Effector CD4-positive, alpha-beta T cell (primary cell): Measurements from ENCODE around the gene PRAME.
"Not testable (repeated sequence)": the region's sequence is repeated elsewhere in the genome, so short reads cannot be mapped to it uniquely, and the experiment has no call there.

Experiments used
- DNase-seq: peaks from one replicate; pipeline ENCODE4 v3.0.0-alpha.2; 2020

The PRAME gene

DNA sequence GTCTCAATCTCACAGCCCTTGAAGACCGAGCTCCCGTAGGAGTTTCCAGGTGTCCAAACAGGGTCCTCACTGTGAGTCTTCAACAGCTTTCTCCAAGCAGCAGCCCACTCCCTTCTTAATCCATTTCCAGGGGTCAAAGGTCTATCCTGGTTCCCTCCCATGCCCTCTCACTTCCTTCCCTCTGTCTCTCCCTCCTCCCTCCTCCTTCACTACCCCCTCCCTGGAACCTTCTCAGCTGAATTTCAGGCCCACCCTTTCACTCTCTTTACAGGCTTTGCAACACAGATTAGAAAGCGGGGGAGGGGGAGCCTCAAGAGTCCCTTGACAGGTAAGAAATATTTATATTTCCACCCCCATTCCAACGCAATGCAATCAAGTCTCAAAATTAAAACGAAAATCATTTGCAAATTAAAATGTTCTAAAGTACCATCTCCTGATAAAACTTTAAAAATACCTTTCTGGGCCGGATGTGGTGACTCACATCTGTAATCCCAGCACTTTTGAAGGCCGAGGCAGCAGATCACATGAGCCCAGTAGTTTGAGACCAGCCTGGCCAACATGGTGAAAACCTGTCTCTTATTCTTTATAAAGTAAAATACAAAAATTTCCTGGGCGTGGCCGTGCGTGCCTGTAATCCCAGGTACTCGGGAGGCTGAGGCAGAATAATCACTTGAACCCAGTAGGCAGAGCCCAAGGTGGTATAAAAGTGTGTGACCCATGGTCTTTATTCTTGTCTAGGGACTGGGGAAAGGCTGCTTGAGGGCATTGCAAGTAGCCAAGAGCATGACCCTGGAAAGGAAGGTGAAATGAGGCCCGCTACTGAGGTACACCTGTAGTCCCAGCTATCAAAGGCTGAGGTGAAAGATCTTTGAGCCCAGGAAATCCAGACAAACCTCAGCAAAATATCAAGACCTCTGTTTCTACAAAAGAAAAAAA lies 38.1 kb downstream of the PRAME start:
- no peak for DNase-seq

DNA sequence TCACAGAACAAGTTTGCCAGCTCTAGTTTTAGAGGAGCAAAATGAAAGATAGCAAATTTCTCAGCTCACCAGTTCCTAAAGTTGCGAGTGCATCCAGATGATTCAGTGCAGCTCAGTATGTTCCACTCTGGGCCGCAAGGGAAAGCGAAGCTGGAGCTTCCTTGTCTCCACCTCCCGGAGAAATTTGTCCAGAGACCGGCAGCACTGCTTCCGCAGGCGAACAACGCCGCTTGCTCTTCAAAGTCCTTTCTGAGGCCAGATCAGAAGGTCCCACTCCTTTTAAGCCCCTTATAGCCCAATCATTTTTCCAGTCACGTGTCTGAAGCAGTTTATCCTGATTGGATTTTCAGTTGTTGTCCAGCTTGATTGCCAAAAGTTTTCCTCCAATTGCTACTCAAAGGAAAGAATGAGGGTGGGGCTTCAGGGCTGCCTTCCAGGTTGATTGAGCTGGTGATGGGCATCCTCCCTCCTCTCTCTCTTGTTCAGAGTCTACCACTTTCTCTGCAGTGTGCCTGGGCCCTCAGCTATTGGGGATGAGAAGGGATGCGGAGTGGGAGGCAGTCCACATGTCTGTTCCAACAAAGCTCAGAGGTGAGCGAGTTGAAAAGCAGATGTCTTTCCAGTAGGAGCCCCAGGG lies 38.9 kb downstream of the PRAME start, which contains the start of gene ZNF280A:
TSS of gene ZNF280A (minus strand) at position 251 of the 637 bp plus-strand sequence. CDS start 4,640 bp downstream, outside the sequence.
- no peak for DNase-seq

DNA sequence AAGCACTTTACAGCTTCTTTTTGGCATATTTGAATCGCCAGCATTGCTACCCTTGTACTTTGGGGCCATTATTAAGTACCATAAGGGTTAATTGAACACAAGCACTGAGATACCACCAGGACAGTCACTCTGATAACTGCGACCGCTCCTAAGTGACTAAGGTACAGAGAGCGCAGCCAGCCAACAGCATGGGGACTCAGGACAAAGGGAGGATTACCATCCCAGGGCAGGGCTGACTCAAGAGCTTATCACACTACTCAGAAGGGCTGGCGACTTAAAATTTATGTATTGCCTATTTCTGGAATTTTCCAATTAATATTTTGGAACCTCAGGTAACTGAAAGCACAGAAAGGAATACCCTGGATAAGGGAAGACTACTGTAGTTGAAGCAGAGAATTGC lies 39.5 kb downstream of the PRAME start:
- DNase-seq, result no peak

- DNase-seq, result no peak
Measured at GRCh38 chr22:22516992-22517391, 42.1 kb downstream of the PRAME start.

DNA sequence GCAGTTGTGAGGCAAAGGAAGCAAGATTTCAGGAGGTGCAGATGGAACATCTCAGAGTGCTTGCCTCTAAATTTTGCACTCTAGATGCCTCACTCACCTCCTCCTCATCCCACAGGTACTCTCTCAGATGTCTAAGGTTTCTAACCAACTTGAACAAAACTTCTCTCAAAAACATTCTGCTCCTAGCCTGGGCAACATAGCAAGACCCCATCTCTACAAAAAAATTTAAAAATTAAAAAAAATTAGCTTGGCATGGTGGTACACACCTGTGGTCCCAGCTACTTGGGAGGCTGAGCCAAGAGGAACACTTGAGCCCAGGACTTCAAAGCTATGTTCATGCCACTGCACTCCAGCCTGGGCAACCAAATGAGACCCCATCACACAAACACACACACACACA lies 43.2 kb downstream of the PRAME start:
- no peak for DNase-seq

DNA sequence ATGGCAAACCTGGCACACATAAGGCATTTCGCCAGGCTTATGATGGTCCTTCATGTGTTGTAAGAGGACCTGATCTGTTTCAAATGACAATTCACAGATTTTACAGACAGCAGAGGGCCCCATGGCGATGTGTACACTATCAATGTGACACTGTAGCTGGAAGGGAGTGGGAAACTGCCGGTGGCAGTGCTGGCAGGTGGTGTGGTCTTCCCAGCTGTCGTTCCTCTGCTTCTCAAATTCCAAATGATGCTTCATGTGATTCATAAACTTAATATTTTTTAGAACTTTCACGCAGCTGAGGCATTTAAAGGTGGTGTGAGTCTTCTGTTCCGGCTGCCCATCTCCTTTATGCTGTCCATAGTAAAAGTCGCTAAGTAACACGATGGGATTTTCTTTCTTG lies 44.6 kb downstream of the PRAME start:
- DNase-seq, result not testable (repeated sequence)

DNA sequence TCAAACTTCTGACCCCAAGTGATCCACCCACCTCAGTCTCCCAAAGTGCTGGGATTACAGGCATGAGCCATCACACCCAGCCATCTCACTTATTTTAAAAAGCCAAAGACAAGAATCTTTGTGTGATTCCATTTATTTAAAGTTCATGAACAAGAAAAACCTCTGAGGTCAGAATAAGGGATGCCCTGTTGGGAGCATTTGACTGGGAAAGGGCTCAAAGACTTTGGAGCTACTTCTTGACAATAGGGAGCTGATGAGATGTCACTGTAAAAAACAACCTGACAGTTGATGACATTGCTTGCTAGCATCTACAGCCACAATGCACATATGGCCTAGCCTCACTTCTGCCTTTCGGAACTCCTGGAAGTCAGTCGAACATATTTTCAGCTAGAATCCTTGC lies 45.4 kb downstream of the PRAME start:
- no peak for DNase-seq

DNA sequence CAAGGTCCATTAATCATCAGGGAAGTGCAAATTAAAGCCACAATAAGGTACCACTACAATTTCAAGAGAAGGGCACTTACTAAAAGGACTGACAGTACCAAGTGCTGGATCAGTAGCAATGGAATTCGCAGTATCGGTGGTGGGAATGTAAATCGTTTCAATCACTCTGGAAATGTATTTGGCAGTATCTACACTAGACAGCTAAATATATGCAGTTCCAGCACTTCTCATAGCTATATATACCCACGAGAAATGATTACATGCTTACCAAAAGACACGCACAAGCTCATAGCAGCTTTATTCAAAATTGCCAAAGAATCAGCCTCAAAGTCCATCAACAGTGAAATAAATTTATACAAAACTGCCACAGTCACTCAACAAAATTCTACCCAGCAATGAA lies 46.1 kb downstream of the PRAME start:
- no peak for DNase-seq

DNA sequence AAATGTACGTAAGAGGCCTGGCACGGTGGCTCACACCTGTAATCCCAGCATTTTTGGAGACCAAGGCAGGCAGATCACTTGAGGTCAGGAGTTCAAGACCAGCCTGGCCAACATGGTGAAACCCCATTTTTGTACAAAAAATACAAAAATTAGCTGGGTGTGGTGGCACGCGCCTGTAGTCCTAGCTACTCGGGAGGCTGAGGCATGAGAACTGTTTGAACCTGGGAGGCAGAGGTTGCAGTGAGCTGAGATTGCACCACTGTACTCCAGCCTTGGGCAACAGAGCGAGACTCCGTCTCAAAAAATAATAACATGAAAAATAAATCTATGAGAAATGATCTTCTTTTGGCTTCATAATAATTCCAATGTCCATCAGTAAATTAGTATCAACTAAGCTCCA lies 48.2 kb downstream of the PRAME start:
- not testable (repeated sequence) for DNase-seq

GRCh38 chr22:22509912-22510311 lies 49.2 kb downstream of the PRAME start:
- DNase-seq, result not testable (repeated sequence)

- peak; percentile 59 for DNase-seq
Measured at GRCh38 chr22:22508274-22509176, 50.5 kb downstream of the PRAME start, which contains the start of gene ZNF280B. ZNF280B (minus strand) TSS chr22:22508742; CDS start chr22:22489398, 19,344 bp downstream.

- DNase-seq, result no peak
Measured at GRCh38 chr22:22507743-22508273, 51.3 kb downstream of the PRAME start.

- no peak for DNase-seq
Measured at GRCh38 chr22:22506736-22507135, 52.3 kb downstream of the PRAME start.

DNA sequence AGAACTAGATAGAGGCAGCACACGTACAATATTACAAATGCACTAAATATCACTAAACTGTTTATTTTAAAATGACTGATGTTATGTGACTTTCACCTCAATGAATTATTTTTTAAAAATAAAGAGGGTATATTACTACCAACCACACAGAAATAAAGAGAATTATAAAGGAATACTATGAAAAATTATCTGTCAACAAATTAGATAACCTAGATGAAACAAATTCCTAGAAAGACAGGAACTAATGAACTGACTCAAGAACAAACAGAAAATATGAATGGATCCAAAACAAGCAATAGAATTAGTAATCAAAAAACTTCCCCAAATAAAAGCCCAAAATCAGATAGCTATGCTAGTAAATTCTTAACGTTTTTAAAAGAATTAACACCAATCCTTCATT lies 60.8 kb downstream of the PRAME start:
- DNase-seq, result no peak
